H9 (cell line): ENCODE measurements around the gene GCN1. TPM values are rescaled to one million over a fixed set of nuclear protein-coding genes. Genes with fewer than 3 reads are reported as not detected.
A peak's percentile ranks its signal among the peaks of the same experiment; 100 is the strongest.

Experiments used
- DNase-seq: peaks from one replicate; pipeline ENCODE4 v3.0.0-alpha.2; 2017
- H2AFZ ChIP-seq: one replicate; pipeline ENCODE4 v1.6.1; 2013; ENCODE audit warnings: mild to moderate bottlenecking, low read length, control low read depth, moderate library complexity
- H2AK5ac ChIP-seq: 2 replicates; pipeline ENCODE4 v1.6.1; 2013; ENCODE audit warnings: low read length, control low read depth, mixed read lengths; ENCODE audit not compliant: insufficient read length
- H2BK120ac ChIP-seq: one replicate; pipeline ENCODE4 v1.6.1; 2013; ENCODE audit warnings: low read depth, mild to moderate bottlenecking, low read length, control low read depth, inconsistent platforms; ENCODE audit not compliant: poor library complexity, severe bottlenecking
- H2BK12ac ChIP-seq: 2 replicates; pipeline ENCODE4 v1.6.1; 2013; ENCODE audit warnings: low read length, control low read depth, mixed read lengths, low read depth; ENCODE audit not compliant: insufficient read length
- H2BK15ac ChIP-seq: 2 replicates; pipeline ENCODE4 v1.6.1; 2013; ENCODE audit warnings: low read depth, low read length, control low read depth
- H2BK20ac ChIP-seq: one replicate; pipeline ENCODE4 v1.6.1; 2013; ENCODE audit warnings: low read depth, mild to moderate bottlenecking, low read length, control low read depth, inconsistent platforms; ENCODE audit not compliant: poor library complexity, severe bottlenecking
- H2BK5ac ChIP-seq: 2 replicates; pipeline ENCODE4 v1.6.1; 2013; ENCODE audit warnings: low read length, control low read depth, mixed read lengths; ENCODE audit not compliant: insufficient read length
- H3K14ac ChIP-seq: 2 replicates; pipeline ENCODE4 v1.6.1; 2013; ENCODE audit warnings: low read length, control low read depth; ENCODE audit not compliant: insufficient read depth
- H3K18ac ChIP-seq: 2 replicates; pipeline ENCODE4 v1.6.1; 2013; ENCODE audit warnings: low read depth, mild to moderate bottlenecking, mixed read lengths, low read length, control low read depth; ENCODE audit not compliant: insufficient read length
- H3K23ac ChIP-seq: 2 replicates; pipeline ENCODE4 v1.6.1; 2013; ENCODE audit warnings: low read length, control low read depth, mixed read lengths, low read depth; ENCODE audit not compliant: insufficient read length
- H3K23me2 ChIP-seq: 2 replicates; pipeline ENCODE4 v1.6.1; 2013; ENCODE audit warnings: low read depth, mild to moderate bottlenecking, mixed read lengths, low read length, control low read depth; ENCODE audit not compliant: insufficient read length, poor library complexity, severe bottlenecking
- H3K27ac ChIP-seq: 2 replicates; pipeline ENCODE4 v1.5.1; 2013; ENCODE audit warnings: low read length, control low read depth, mixed read lengths, low read depth; ENCODE audit not compliant: insufficient read length
- H3K27me3 ChIP-seq: 2 replicates; pipeline ENCODE4 v1.6.1; 2013; ENCODE audit warnings: low read length, control low read depth, inconsistent platforms; ENCODE audit not compliant: insufficient read depth
- H3K4ac ChIP-seq: 2 replicates; pipeline ENCODE4 v1.6.1; 2013; ENCODE audit warnings: low read depth, mild to moderate bottlenecking, control low read depth, inconsistent platforms, low read length, moderate library complexity
- H3K4me1 ChIP-seq: 2 replicates; pipeline ENCODE4 v1.6.1; 2013; ENCODE audit warnings: low read length, control low read depth, inconsistent platforms; ENCODE audit not compliant: insufficient read depth
- H3K4me2 ChIP-seq: 2 replicates; pipeline ENCODE4 v1.6.1; 2013; ENCODE audit warnings: low read length, control low read depth, mixed read lengths; ENCODE audit not compliant: insufficient read length, insufficient read depth
- H3K56ac ChIP-seq: 2 replicates; pipeline ENCODE4 v1.6.1; 2013; ENCODE audit warnings: low read depth, mild to moderate bottlenecking, mixed read lengths, low read length, control low read depth; ENCODE audit not compliant: insufficient read length
- H3K79me1 ChIP-seq: 2 replicates; pipeline ENCODE4 v1.6.1; 2013; ENCODE audit warnings: low read depth, mild to moderate bottlenecking, moderate library complexity, low read length, control low read depth, inconsistent platforms; ENCODE audit not compliant: insufficient read depth, poor library complexity, severe bottlenecking
- H3K79me2 ChIP-seq: 2 replicates; pipeline ENCODE4 v1.6.1; 2013; ENCODE audit warnings: low read length, control low read depth, inconsistent platforms; ENCODE audit not compliant: insufficient read depth
- H3K9ac ChIP-seq: 2 replicates; pipeline ENCODE4 v1.6.1; 2013; ENCODE audit warnings: low read length, control low read depth, mixed read lengths; ENCODE audit not compliant: insufficient read length; ENCODE audit errors: extremely low read depth
- H3K9me3 ChIP-seq: one replicate; pipeline ENCODE4 v1.6.1; 2013; ENCODE audit warnings: low read depth, low read length, inconsistent platforms; ENCODE audit not compliant: control insufficient read depth
- H3T11ph ChIP-seq: one replicate; pipeline ENCODE4 v1.6.1; 2013; ENCODE audit warnings: mild to moderate bottlenecking, low read length, control low read depth, inconsistent platforms
- H4K20me1 ChIP-seq: one replicate; pipeline ENCODE4 v1.6.1; 2013; ENCODE audit not compliant: control insufficient read depth, insufficient read length, insufficient read depth
- H4K5ac ChIP-seq: 2 replicates; pipeline ENCODE4 v1.6.1; 2013; ENCODE audit warnings: low read depth, mild to moderate bottlenecking, mixed read lengths, low read length, control low read depth; ENCODE audit not compliant: insufficient read length
- H4K8ac ChIP-seq: replicated peaks from 2 replicates; pipeline ENCODE4 v1.6.1; 2013; ENCODE audit warnings: low read length, control low read depth, mixed read lengths, low read depth; ENCODE audit not compliant: insufficient read length
- H4K91ac ChIP-seq: 2 replicates; pipeline ENCODE4 v1.6.1; 2013; ENCODE audit warnings: low read depth, mild to moderate bottlenecking, moderate library complexity, mixed read lengths, low read length, control low read depth; ENCODE audit not compliant: insufficient read length
- H3K27ac Mint-ChIP-seq, 3 experiments: 2 replicates in 2 of 3; 3 replicates in 1 of 3; pipeline ENCODE4 v1.8.0; 2020 to 2021; ENCODE audit warnings: mixed read lengths in 3 of 3, mild to moderate bottlenecking in 1 of 3, moderate library complexity in 1 of 3
- H3K27me3 Mint-ChIP-seq: 2 replicates; pipeline ENCODE4 v1.8.0; 2021; ENCODE audit warnings: low read depth, mild to moderate bottlenecking, moderate library complexity, mixed read lengths
- H3K36me3 Mint-ChIP-seq, 3 experiments: 2 replicates in 2 of 3; 3 replicates in 1 of 3; pipeline ENCODE4 v1.8.0; 2020 to 2021; ENCODE audit warnings: low read depth in 3 of 3, mixed read lengths in 3 of 3; ENCODE audit not compliant: insufficient read depth in 1 of 3
- H3K4me1 Mint-ChIP-seq, 2 experiments: 2 replicates each; pipeline ENCODE4 v1.8.0; 2020; ENCODE audit warnings: mixed read lengths in 2 of 2
- H3K4me3 Mint-ChIP-seq, 2 experiments: 2 replicates in 1 of 2; 3 replicates in 1 of 2; pipeline ENCODE4 v1.8.0; 2020 to 2021; ENCODE audit warnings: mild to moderate bottlenecking in 2 of 2, mixed read lengths in 2 of 2, moderate library complexity in 1 of 2
- H3K9me3 Mint-ChIP-seq, 2 experiments: 2 replicates in 1 of 2; 3 replicates in 1 of 2; pipeline ENCODE4 v1.8.0; 2020; ENCODE audit warnings: mild to moderate bottlenecking in 2 of 2, mixed read lengths in 2 of 2, moderate library complexity in 1 of 2
- WGBS: extraction: QIAGEN DNeasy Blood & Tissue Kit; methylation state at CpG from one replicate; pipeline ENCODE4 v1.1.7; 2013; ENCODE audit warnings: missing lambda C conversion rate, low lambda C conversion rate, mixed read lengths; ENCODE audit not compliant: insufficient read length; ENCODE audit errors: extremely low coverage; 5-methylcytosine and 5-hydroxymethylcytosine counted together
- total RNA-seq: library from RNA; stranded (reverse); gene quantifications from 2 replicates; pipeline ENCODE4 v1.2.1, GENCODE V29; 2021
- TF ChIP-seq, protein P1 (sequence below): fragments of 200-600 bp; sonication (generic); conservative IDR thresholded peaks from 3 replicates; pipeline ENCODE4 v1.8.0; 2021; ENCODE audit warnings: antibody characterized with exemption, mild to moderate bottlenecking

The GCN1 gene
- total RNA-seq, 1 experiment from 2014 or later = 137 TPM

- no peak overlapping the region for H3K4me2 ChIP-seq
- H3K18ac ChIP-seq = no peak overlapping the region
- no CpG with 5 or more reads among the region's 10 CpGs for WGBS
- H3K9ac ChIP-seq = no peak overlapping the region
- no peak overlapping the region for H4K8ac ChIP-seq
- H4K20me1 ChIP-seq = no peaks in the 10 kb centered on the region
- H2BK20ac ChIP-seq = no peak overlapping the region
- H2AFZ ChIP-seq = no peak overlapping the region
- H3K9me3 ChIP-seq = no peaks in the 10 kb centered on the region
- H3K4me1 Mint-ChIP-seq = peaks cover 9 to 14% of the 10 kb centered on the region in 2 experiments
- no peaks in the 10 kb centered on the region for H3K27me3 Mint-ChIP-seq
- no peak overlapping the region for H4K5ac ChIP-seq
- H4K91ac ChIP-seq = no peak overlapping the region
- no peak overlapping the region for H2BK15ac ChIP-seq
- peak overlapping the region in 1 of 2 experiments; percentile 38; a peak in 1 of 5 replicates for H3K4me3 Mint-ChIP-seq
- no peak overlapping the region for H2BK12ac ChIP-seq
- H3K4ac ChIP-seq = no peak overlapping the region
- H3K23me2 ChIP-seq = no peaks in the 10 kb centered on the region
- no peak overlapping the region for H2AK5ac ChIP-seq
- no peak overlapping the region for H3K23ac ChIP-seq
- H2BK120ac ChIP-seq = no peak overlapping the region
- TF ChIP-seq, protein P1, sequence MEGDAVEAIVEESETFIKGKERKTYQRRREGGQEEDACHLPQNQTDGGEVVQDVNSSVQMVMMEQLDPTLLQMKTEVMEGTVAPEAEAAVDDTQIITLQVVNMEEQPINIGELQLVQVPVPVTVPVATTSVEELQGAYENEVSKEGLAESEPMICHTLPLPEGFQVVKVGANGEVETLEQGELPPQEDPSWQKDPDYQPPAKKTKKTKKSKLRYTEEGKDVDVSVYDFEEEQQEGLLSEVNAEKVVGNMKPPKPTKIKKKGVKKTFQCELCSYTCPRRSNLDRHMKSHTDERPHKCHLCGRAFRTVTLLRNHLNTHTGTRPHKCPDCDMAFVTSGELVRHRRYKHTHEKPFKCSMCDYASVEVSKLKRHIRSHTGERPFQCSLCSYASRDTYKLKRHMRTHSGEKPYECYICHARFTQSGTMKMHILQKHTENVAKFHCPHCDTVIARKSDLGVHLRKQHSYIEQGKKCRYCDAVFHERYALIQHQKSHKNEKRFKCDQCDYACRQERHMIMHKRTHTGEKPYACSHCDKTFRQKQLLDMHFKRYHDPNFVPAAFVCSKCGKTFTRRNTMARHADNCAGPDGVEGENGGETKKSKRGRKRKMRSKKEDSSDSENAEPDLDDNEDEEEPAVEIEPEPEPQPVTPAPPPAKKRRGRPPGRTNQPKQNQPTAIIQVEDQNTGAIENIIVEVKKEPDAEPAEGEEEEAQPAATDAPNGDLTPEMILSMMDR = no peak
- H3K36me3 Mint-ChIP-seq = peaks cover 17 to 59% (median 49%) of the 10 kb centered on the region in 3 experiments
- no peaks in the 10 kb centered on the region; the same call in 1 of the 2 replicates for H3K27me3 ChIP-seq
- no peaks in the 10 kb centered on the region for H3K9me3 Mint-ChIP-seq
- no peak overlapping the region for H3K56ac ChIP-seq
- H3T11ph ChIP-seq = no peak overlapping the region
- no peak overlapping the region for H2BK5ac ChIP-seq
- H3K27ac ChIP-seq = no peak overlapping the region
- DNase-seq = no peak
- H3K4me1 ChIP-seq = no peaks in the 10 kb centered on the region; the same call in 1 of the 2 replicates
- no peak overlapping the region for H3K14ac ChIP-seq
- 0 out of 2 replicates have a peak, but pooled peaks cover 1% of the 10 kb centered on the region for H3K79me2 ChIP-seq
- no peaks in the 10 kb centered on the region for H3K79me1 ChIP-seq
- H3K27ac Mint-ChIP-seq = peak overlapping the region in 1 of 3 experiments; percentile 64; a peak in 1 of 7 replicates
Measured at GRCh38 chr12:120220838-120221575, 26.5 kb upstream of the GCN1 start.
